IMR-90 (cell line): Measurements from ENCODE around the gene JMJD1C. TPM values are rescaled to one million over a fixed set of nuclear protein-coding genes. Genes with fewer than 3 reads are reported as not detected.

Experiments used
- ATAC-seq: fragments of 200-7000 bp; cut with Tn5 transposase; 2 replicates; pipeline ENCODE4 v1.9.1; 2020; ENCODE audit warnings: low read depth, mild to moderate bottlenecking, moderate library complexity
- BruUV-seq: library from RNA; stranded (reverse); fragments of 400-500 nt; replicated peaks from 2 replicates; lab custom pipeline; 2021; lab: Mats Ljungman, UMichigan
- CTCF ChIA-PET: fragments of 300-600 bp; formaldehyde crosslinking; extraction: SDS; loops from one replicate; lab custom pipeline; 2021; ENCODE audit warnings: antibody characterized with exemption; lab: Yijun Ruan, JAX
- POLR2A ChIA-PET: fragments of 300-600 bp; sonication (Branson Sonifier 250); formaldehyde crosslinking; loops from one replicate; lab custom pipeline; 2022; ENCODE audit warnings: antibody characterized with exemption; ENCODE audit not compliant: unreplicated experiment; lab: Charles Lee
- DNase-seq: peaks from one replicate; pipeline ENCODE4 v3.0.0; 2013
- H2AFZ ChIP-seq: replicated peaks from 2 replicates; pipeline ENCODE3; 2013; ENCODE audit warnings: low read length, mild to moderate bottlenecking; ENCODE audit not compliant: poor library complexity
- H2AK5ac ChIP-seq: 2 replicates; pipeline ENCODE4 v1.6.1; 2013; ENCODE audit warnings: low read depth, low read length, inconsistent platforms
- H2AK9ac ChIP-seq: replicated peaks from 2 replicates; pipeline ENCODE3; 2013; ENCODE audit warnings: mild to moderate bottlenecking, low read depth, low read length, moderate library complexity; ENCODE audit not compliant: poor library complexity
- H2BK120ac ChIP-seq: 2 replicates; pipeline ENCODE4 v1.6.1; 2013; ENCODE audit warnings: low read depth, low read length, inconsistent platforms
- H2BK15ac ChIP-seq: 3 replicates; pipeline ENCODE4 v1.6.1; 2013; ENCODE audit warnings: low read depth, low read length, inconsistent platforms
- H2BK20ac ChIP-seq: 2 replicates; pipeline ENCODE4 v1.6.1; 2013; ENCODE audit warnings: low read depth, mild to moderate bottlenecking, inconsistent platforms, low read length, moderate library complexity
- H2BK5ac ChIP-seq: 2 replicates; pipeline ENCODE4 v1.6.1; 2013; ENCODE audit warnings: mild to moderate bottlenecking, low read depth, low read length, inconsistent platforms; ENCODE audit not compliant: poor library complexity, severe bottlenecking
- H3K14ac ChIP-seq: replicated peaks from 2 replicates; pipeline ENCODE4 v1.6.1; 2013; ENCODE audit warnings: low read depth, low read length, inconsistent platforms
- H3K18ac ChIP-seq: 2 replicates; pipeline ENCODE4 v1.6.1; 2013; ENCODE audit warnings: low read depth, low read length, control low read depth
- H3K23ac ChIP-seq: 2 replicates; pipeline ENCODE4 v1.6.1; 2013; ENCODE audit warnings: low read depth, low read length, inconsistent platforms
- H3K27ac ChIP-seq: 2 replicates; pipeline ENCODE4 v1.5.1; 2013; ENCODE audit warnings: mild to moderate bottlenecking, control low read depth, low read length; ENCODE audit not compliant: insufficient read depth
- H3K27me3 ChIP-seq: 2 replicates; pipeline ENCODE4 v1.6.1; 2013; ENCODE audit warnings: low read length; ENCODE audit not compliant: control insufficient read depth, insufficient read depth
- H3K36me3 ChIP-seq: 2 replicates; pipeline ENCODE4 v1.6.1; 2013; ENCODE audit warnings: low read length, mixed read lengths; ENCODE audit not compliant: control insufficient read depth, insufficient read depth
- H3K4ac ChIP-seq: 2 replicates; pipeline ENCODE4 v1.6.1; 2013; ENCODE audit warnings: low read depth, low read length, inconsistent platforms
- H3K4me1 ChIP-seq: 2 replicates; pipeline ENCODE4 v1.6.1; 2013; ENCODE audit warnings: low read length, mixed read lengths; ENCODE audit not compliant: control insufficient read depth, insufficient read depth
- H3K4me2 ChIP-seq: 2 replicates; pipeline ENCODE4 v1.6.1; 2013; ENCODE audit warnings: low read depth, mild to moderate bottlenecking, control low read depth, low read length, moderate library complexity
- H3K4me3 ChIP-seq: 2 replicates; pipeline ENCODE4 v1.5.1; 2013; ENCODE audit warnings: low read depth, mild to moderate bottlenecking, control low read depth, low read length, moderate library complexity; ENCODE audit not compliant: insufficient read depth
- H3K56ac ChIP-seq: 2 replicates; pipeline ENCODE4 v1.6.1; 2013; ENCODE audit warnings: low read length, inconsistent platforms; ENCODE audit not compliant: insufficient read depth; ENCODE audit errors: extremely low read depth
- H3K79me1 ChIP-seq, 2 experiments: 2 replicates each; pipeline ENCODE4 v1.6.1; 2013; ENCODE audit warnings: low read length in 2 of 2, inconsistent platforms in 1 of 2, low read depth in 1 of 2
- H3K9ac ChIP-seq: 2 replicates; pipeline ENCODE4 v1.6.1; 2013; ENCODE audit warnings: low read depth, low read length, control low read depth
- H3K9me1 ChIP-seq: 2 replicates; pipeline ENCODE4 v1.6.1; 2013; ENCODE audit warnings: low read length, inconsistent platforms; ENCODE audit not compliant: insufficient read depth
- H3K9me3 ChIP-seq: 2 replicates; pipeline ENCODE4 v1.6.1; 2013; ENCODE audit warnings: low read length; ENCODE audit not compliant: control insufficient read depth, insufficient read depth
- H4K20me1 ChIP-seq: 2 replicates; pipeline ENCODE4 v1.6.1; 2013; ENCODE audit warnings: low read length, inconsistent platforms; ENCODE audit not compliant: insufficient read depth
- H4K5ac ChIP-seq: 2 replicates; pipeline ENCODE4 v1.6.1; 2013; ENCODE audit warnings: mild to moderate bottlenecking, low read depth, low read length, control low read depth
- H4K8ac ChIP-seq, 2 experiments: 2 replicates each; pipeline ENCODE4 v1.6.1; 2013; ENCODE audit warnings: low read depth in 2 of 2, low read length in 2 of 2, control low read depth in 1 of 2, inconsistent platforms in 1 of 2
- H4K91ac ChIP-seq: 2 replicates; pipeline ENCODE4 v1.6.1; 2013; ENCODE audit warnings: low read depth, low read length, inconsistent platforms; ENCODE audit not compliant: insufficient read depth
- BHLHE40 ChIP-seq: fragments of 150-350 bp; IDR thresholded peaks from 2 replicates; pipeline ENCODE4 v1.6.1; 2016; ENCODE audit warnings: mild to moderate bottlenecking, low read depth, low read length
- CEBPB ChIP-seq: IDR thresholded peaks from 2 replicates; pipeline ENCODE4 v1.6.1; 2012; ENCODE audit warnings: low read depth, low read length, improper control_type of control experiment
- CHD1 ChIP-seq: IDR thresholded peaks from 2 replicates; pipeline ENCODE4 v1.6.1; 2012; ENCODE audit warnings: low read depth, low read length, improper control_type of control experiment
- CTCF ChIP-seq: conservative IDR thresholded peaks from 2 replicates; pipeline ENCODE4 v1.5.1; 2012; ENCODE audit warnings: mild to moderate bottlenecking, low read depth, low read length, improper control_type of control experiment
- ELK1 ChIP-seq: fragments of 150-350 bp; IDR thresholded peaks from 2 replicates; pipeline ENCODE4 v1.6.1; 2016; ENCODE audit warnings: low read depth, mild to moderate bottlenecking, low read length, moderate library complexity, borderline replicate concordance
- FOS ChIP-seq: fragments of 150-350 bp; IDR thresholded peaks from 2 replicates; pipeline ENCODE4 v1.6.1; 2016; ENCODE audit warnings: low read depth, low read length
- MAFK ChIP-seq: IDR thresholded peaks from 2 replicates; pipeline ENCODE4 v1.6.1; 2012; ENCODE audit warnings: low read depth, low read length, improper control_type of control experiment
- MAZ ChIP-seq: IDR thresholded peaks from 2 replicates; pipeline ENCODE4 v1.6.1; 2012; ENCODE audit warnings: low read depth, mild to moderate bottlenecking, low read length, improper control_type of control experiment, moderate library complexity, borderline replicate concordance
- MXI1 ChIP-seq: IDR thresholded peaks from 2 replicates; pipeline ENCODE4 v1.6.1; 2012; ENCODE audit warnings: low read depth, mild to moderate bottlenecking, low read length, moderate library complexity, borderline replicate concordance
- NFE2L2 ChIP-seq: fragments of 150-350 bp; IDR thresholded peaks from 2 replicates; pipeline ENCODE4 v1.6.1; 2016; ENCODE audit warnings: low read depth, mild to moderate bottlenecking, low read length
- POLR2A ChIP-seq: IDR thresholded peaks from 2 replicates; pipeline ENCODE4 v1.6.1; 2012; ENCODE audit warnings: mild to moderate bottlenecking, low read depth, low read length
- RAD21 ChIP-seq: IDR thresholded peaks from 2 replicates; pipeline ENCODE4 v1.6.1; 2012; ENCODE audit warnings: low read length, improper control_type of control experiment
- RCOR1 ChIP-seq: IDR thresholded peaks from 2 replicates; pipeline ENCODE4 v1.6.1; 2012; ENCODE audit warnings: mild to moderate bottlenecking, low read length, improper control_type of control experiment; ENCODE audit not compliant: insufficient replicate concordance
- RFX5 ChIP-seq: IDR thresholded peaks from 2 replicates; pipeline ENCODE4 v1.8.0; 2012; ENCODE audit warnings: low read depth, mild to moderate bottlenecking, low read length, moderate library complexity
- SMC3 ChIP-seq: fragments of 150-350 bp; IDR thresholded peaks from 2 replicates; pipeline ENCODE4 v1.6.1; 2016; ENCODE audit warnings: low read depth, mild to moderate bottlenecking, antibody characterized with exemption, low read length, moderate library complexity
- USF2 ChIP-seq: fragments of 150-350 bp; IDR thresholded peaks from 2 replicates; pipeline ENCODE4 v1.6.1; 2017; ENCODE audit warnings: mild to moderate bottlenecking, antibody characterized with exemption, low read length, low read depth
- WGBS, 2 experiments: methylation state at CpG; one replicate each; pipeline versions ENCODE4 v1.1.5 to v1.1.7; 2013; ENCODE audit warnings: missing lambda C conversion rate in 2 of 2; ENCODE audit not compliant: insufficient read length in 1 of 2; ENCODE audit errors: extremely low coverage in 2 of 2; 5-methylcytosine and 5-hydroxymethylcytosine counted together
- dilution Hi-C: fragments of 300-500 bp; cut with HindIII; formaldehyde crosslinking; loops from one replicate; pipeline ENCODE4 v1.14.3; 2018; ENCODE audit warnings: low sequenced_read_pairs; ENCODE audit not compliant: unreplicated experiment
- in situ Hi-C: fragments of 300-500 bp; cut with MboI; formaldehyde crosslinking; loops from 3 replicates; pipeline ENCODE4 v1.14.3; 2019; ENCODE audit warnings: low sequenced_read_pairs, inconsistent platforms, mixed read lengths
- intact Hi-C: fragments of 100-400 bp; cut with micrococcal nuclease; formaldehyde crosslinking; loops from 2 replicates; pipeline ENCODE4 v1.10.0; 2022
- polyA plus RNA-seq, 3 experiments: library from polyadenylated mRNA; depleted of rRNA; stranded (reverse); fragments of >200 nt; gene quantifications; 2 replicates each; pipeline ENCODE4 v1.2.3, GENCODE V29; 2012; ENCODE audit warnings: low replicate concordance in 1 of 3
- total RNA-seq: library from RNA; depleted of rRNA; stranded (reverse); fragments of >200 nt; gene quantifications from 2 replicates; pipeline ENCODE4 v1.2.3, GENCODE V29; 2012

JMJD1C gene
- total and polyA plus RNA-seq, 2 of the 4 experiments (the other 2 are of a cell fraction): 15.6 to 96.8 TPM

- Histone ChIP-seq H2BK120ac (no peak overlapping the region), H3K27me3 (no peaks in the 10 kb centered on the region), H3K4ac (no peak overlapping the region), H3K4me2 (no peak overlapping the region), H3K9ac (no peak overlapping the region), H3K14ac (no peak overlapping the region), H3K27ac (no peak overlapping the region), H4K20me1 (peaks cover 20% of the 10 kb centered on the region), H3K23ac (no peak overlapping the region), H2AFZ (no peak overlapping the region), H3K4me1 (peaks cover 5% of the 10 kb centered on the region), H3K9me3 (peaks cover 2% of the 10 kb centered on the region; the same call in 1 of the 2 replicates), H3K9me1 (peaks cover 6% of the 10 kb centered on the region; the same call in 1 of the 2 replicates), H3K56ac (no peak overlapping the region), H4K5ac (no peak overlapping the region), H3K18ac (no peak overlapping the region), H2AK9ac (no peak overlapping the region), H4K8ac (no peak overlapping the region), H2BK15ac (no peak overlapping the region), H2AK5ac (no peak overlapping the region), H3K79me1 (peaks cover 36 to 70% of the 10 kb centered on the region in 2 experiments), H2BK5ac (no peak overlapping the region), H3K4me3 (no peak overlapping the region), H2BK20ac (no peak overlapping the region), H3K36me3 (no peaks in the 10 kb centered on the region), H4K91ac (no peak overlapping the region)
- in situ Hi-C loops (no loop called here), intact Hi-C loops (no loop called here), dilution Hi-C loops (no loop called here)
- ATAC-seq: no peak
- no peak for TF ChIP-seq MAFK
- no peak for TF ChIP-seq MAZ
- TF ChIP-seq CHD1: no peak
- TF ChIP-seq POLR2A: no peak
- TF ChIP-seq FOS: no peak
- TF ChIP-seq CEBPB: no peak
- no peak for TF ChIP-seq NFE2L2
- no peak for TF ChIP-seq ELK1
- TF ChIP-seq RFX5: no peak
- TF ChIP-seq USF2: no peak
- TF ChIP-seq MXI1: no peak
- TF ChIP-seq RCOR1: no peak
- TF ChIP-seq BHLHE40: no peak
- TF ChIP-seq CTCF: no peak
- TF ChIP-seq RAD21: no peak
- TF ChIP-seq SMC3: no peak
- POLR2A ChIA-PET: no interaction called here
- no CpG with 5 or more reads among the region's 3 CpGs for WGBS, 2 experiments
- DNase-seq: no peak
- BruUV-seq: no TSS peak
- CTCF ChIA-PET: interaction anchor here (0.6 kb wide), 1 partner anchor 140 kb away, joined by 3 read pairs; no protein-coding TSS in a partner anchor
These were observed 22.2 kb upstream of the JMJD1C start for GRCh38 chr10:63487990-63488389.
